ENCODE results near the gene EFNB2. TPM values are rescaled to one million over a fixed set of nuclear protein-coding genes. Genes with fewer than 3 reads are reported as not detected.

Gene EFNB2
- total RNA-seq, 1 donor from 2014 or later, result 197 TPM

GRCh38 chr13:106453101-106453500 is 82.4 kb downstream of the EFNB2 start:
- Mint-ChIP-seq H3K9me3 (no peaks in the 10 kb centered on the region), H3K36me3 (no peaks in the 10 kb centered on the region), H3K4me1 (no peaks in the 10 kb centered on the region), H3K27me3 (ENCODE audit: low read depth) (no peaks in the 10 kb centered on the region), H3K4me3 (no peak overlapping the region), H3K27ac (no peak overlapping the region)
- DNase-seq (ENCODE audit: low spot score in 2 of 2, unreplicated experiment in 2 of 2), result no peak
- TF ChIP-seq, protein P1, sequence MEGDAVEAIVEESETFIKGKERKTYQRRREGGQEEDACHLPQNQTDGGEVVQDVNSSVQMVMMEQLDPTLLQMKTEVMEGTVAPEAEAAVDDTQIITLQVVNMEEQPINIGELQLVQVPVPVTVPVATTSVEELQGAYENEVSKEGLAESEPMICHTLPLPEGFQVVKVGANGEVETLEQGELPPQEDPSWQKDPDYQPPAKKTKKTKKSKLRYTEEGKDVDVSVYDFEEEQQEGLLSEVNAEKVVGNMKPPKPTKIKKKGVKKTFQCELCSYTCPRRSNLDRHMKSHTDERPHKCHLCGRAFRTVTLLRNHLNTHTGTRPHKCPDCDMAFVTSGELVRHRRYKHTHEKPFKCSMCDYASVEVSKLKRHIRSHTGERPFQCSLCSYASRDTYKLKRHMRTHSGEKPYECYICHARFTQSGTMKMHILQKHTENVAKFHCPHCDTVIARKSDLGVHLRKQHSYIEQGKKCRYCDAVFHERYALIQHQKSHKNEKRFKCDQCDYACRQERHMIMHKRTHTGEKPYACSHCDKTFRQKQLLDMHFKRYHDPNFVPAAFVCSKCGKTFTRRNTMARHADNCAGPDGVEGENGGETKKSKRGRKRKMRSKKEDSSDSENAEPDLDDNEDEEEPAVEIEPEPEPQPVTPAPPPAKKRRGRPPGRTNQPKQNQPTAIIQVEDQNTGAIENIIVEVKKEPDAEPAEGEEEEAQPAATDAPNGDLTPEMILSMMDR (IDR thresholded peaks at IDR 0.05; ENCODE audit: unreplicated experiment), result no peak

DNA sequence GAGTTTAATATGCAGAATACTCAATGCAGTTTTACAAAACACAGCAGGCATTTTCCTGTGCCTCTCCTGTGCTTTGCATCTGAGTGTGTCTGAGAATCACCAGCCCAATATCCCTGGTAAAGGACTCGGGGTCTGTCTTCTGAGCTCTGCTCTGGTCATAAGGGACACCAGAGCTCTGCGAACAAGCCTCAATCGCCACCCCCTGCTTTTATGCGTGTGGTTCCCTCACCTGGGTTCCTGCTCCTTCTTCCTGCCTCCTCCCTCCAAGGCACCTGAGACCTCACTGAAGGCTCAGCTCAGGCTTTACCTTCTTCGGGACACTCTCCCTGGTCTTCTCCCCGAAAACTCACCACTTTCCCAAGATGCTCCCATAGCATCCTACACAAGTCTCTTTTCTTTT is 84.5 kb downstream of the EFNB2 start:
- Mint-ChIP-seq H3K4me3 (no peak overlapping the region), H3K36me3 (no peaks in the 10 kb centered on the region), H3K9me3 (no peaks in the 10 kb centered on the region), H3K27ac (no peak overlapping the region), H3K27me3 (ENCODE audit: low read depth) (no peaks in the 10 kb centered on the region), H3K4me1 (no peaks in the 10 kb centered on the region)
- TF ChIP-seq, protein P1 (IDR thresholded peaks at IDR 0.05; ENCODE audit: unreplicated experiment), result no peak
- DNase-seq (ENCODE audit: low spot score in 2 of 2, unreplicated experiment in 2 of 2), result no peak

DNA sequence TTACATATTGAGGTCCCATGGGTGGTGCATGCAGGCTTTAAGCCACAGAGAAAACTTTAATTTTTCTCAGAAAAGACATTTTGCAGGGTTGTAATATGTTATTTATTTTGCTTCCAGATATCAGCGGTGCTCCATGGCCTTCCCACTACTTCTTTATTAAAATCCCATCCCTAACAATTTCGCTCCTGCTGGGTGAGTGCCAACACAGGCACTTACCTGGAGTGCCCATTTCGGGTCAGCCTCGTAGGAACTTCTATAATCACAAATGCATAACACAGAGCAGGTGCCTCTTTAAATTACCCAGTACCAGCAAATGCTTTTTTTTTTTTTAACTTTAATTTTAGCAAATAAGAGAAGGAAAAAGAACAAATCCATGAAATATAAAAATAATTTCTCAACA is 86.4 kb downstream of the EFNB2 start:
- Mint-ChIP-seq H3K27ac (no peak overlapping the region), H3K9me3 (no peaks in the 10 kb centered on the region), H3K4me3 (no peak overlapping the region), H3K36me3 (no peaks in the 10 kb centered on the region), H3K4me1 (no peaks in the 10 kb centered on the region), H3K27me3 (ENCODE audit: low read depth) (no peaks in the 10 kb centered on the region)
- TF ChIP-seq, protein P1 (IDR thresholded peaks at IDR 0.05; ENCODE audit: unreplicated experiment), result no peak
- DNase-seq (ENCODE audit: low spot score in 2 of 2, unreplicated experiment in 2 of 2), result no peak

GRCh38 chr13:106445996-106446395 is 89.5 kb downstream of the EFNB2 start:
- H3K27me3 Mint-ChIP-seq (ENCODE audit: low read depth), result no peaks in the 10 kb centered on the region
- no peak overlapping the region for H3K4me3 Mint-ChIP-seq
- no peaks in the 10 kb centered on the region for H3K9me3 Mint-ChIP-seq
- H3K36me3 Mint-ChIP-seq, result no peaks in the 10 kb centered on the region
- no peak for DNase-seq (ENCODE audit: low spot score in 2 of 2, unreplicated experiment in 2 of 2)
- TF ChIP-seq, protein P1 (IDR thresholded peaks at IDR 0.05; ENCODE audit: unreplicated experiment), result no peak
- peaks cover 11% of the 10 kb centered on the region for H3K4me1 Mint-ChIP-seq
- no peak overlapping the region for H3K27ac Mint-ChIP-seq

DNA sequence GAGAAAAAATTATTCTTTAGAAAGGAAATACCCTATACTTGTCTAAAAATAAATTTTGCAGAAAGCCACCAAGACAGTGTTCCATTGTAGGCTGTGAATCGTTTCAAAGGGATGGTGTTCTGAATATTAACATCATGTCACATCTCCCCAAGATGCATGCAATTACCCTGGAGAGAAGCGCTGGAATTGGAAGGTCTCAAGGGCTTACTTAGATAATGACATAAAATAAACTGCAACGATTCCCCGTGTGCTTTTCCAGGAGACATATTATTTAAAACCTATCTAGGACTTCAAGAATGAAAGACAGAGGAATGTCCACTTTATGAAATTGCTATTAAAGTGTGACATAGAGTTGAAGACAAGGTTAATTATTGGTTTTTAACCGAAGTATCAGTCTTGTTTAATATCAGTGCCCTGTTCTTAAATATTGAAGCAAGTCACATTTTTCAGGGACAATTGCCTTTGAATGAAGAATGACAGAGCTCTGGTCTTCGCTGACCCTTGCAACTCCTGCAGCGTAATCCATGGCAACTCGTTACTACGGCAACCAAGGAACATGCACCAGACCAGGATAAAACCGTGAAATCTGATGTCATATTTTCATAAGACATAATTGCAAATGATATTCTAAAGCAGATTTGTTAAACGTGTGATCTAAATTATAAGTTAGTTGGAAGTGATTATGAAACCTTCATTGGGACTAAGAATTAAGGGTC is 91.7 kb downstream of the EFNB2 start:
- Mint-ChIP-seq H3K4me1 (peaks cover 19% of the 10 kb centered on the region), H3K36me3 (no peaks in the 10 kb centered on the region), H3K27ac (no peak overlapping the region), H3K9me3 (no peaks in the 10 kb centered on the region), H3K4me3 (no peak overlapping the region), H3K27me3 (ENCODE audit: low read depth) (no peaks in the 10 kb centered on the region)
- TF ChIP-seq, protein P1 (IDR thresholded peaks at IDR 0.05; ENCODE audit: unreplicated experiment), result no peak
- no peak for DNase-seq (ENCODE audit: low spot score in 2 of 2, unreplicated experiment in 2 of 2)

All from mesothelial cell of epicardium (in vitro differentiated cells).